Raji (cell line): Measurements from ENCODE around the gene TMEM25.

Experiments used
- POLR2A ChIP-seq: IDR thresholded peaks from 2 replicates; pipeline ENCODE4 v1.6.1; 2011; ENCODE audit warnings: low read depth, low read length, control low read depth; ENCODE audit not compliant: insufficient read depth

TMEM25 gene

GRCh38 chr11:118527109-118527508 is 3.9 kb upstream of the TMEM25 start, which contains the start of gene TTC36:
TSS of gene TTC36 (plus strand) at chr11:118527474. CDS start at chr11:118527495, 21 bp downstream.
- no peak for TF ChIP-seq POLR2A

GRCh38 chr11:118528511-118528910 is 2.5 kb upstream of the TMEM25 start:
- no peak for TF ChIP-seq POLR2A

- TF ChIP-seq POLR2A: no peak
These were observed 1.3 kb upstream of the TMEM25 start for GRCh38 chr11:118529584-118530175.

GRCh38 chr11:118530180-118530682 is 761 bp upstream of the TMEM25 start:
- TF ChIP-seq POLR2A: no peak

GRCh38 chr11:118531597-118532084 is 649 bp downstream of the TMEM25 start:
- TF ChIP-seq POLR2A: no peak

GRCh38 chr11:118532091-118532490 is 1.1 kb downstream of the TMEM25 start:
- TF ChIP-seq POLR2A: no peak

GRCh38 chr11:118532852-118533768 is 2.1 kb downstream of the TMEM25 start:
- no peak for TF ChIP-seq POLR2A

- no peak for TF ChIP-seq POLR2A
These were observed 3.1 kb downstream of the TMEM25 start for GRCh38 chr11:118533769-118534729.

GRCh38 chr11:118535261-118535660 is 4.3 kb downstream of the TMEM25 start:
- no peak for TF ChIP-seq POLR2A

- no peak for TF ChIP-seq POLR2A
These were observed 5.7 kb downstream of the TMEM25 start for GRCh38 chr11:118536726-118537125.

- TF ChIP-seq POLR2A: no peak
These were observed 6.5 kb downstream of the TMEM25 start for GRCh38 chr11:118537409-118537980.

GRCh38 chr11:118544010-118544646 is 13.1 kb downstream of the TMEM25 start:
- TF ChIP-seq POLR2A: no peak

- no peak for TF ChIP-seq POLR2A
These were observed 13.6 kb downstream of the TMEM25 start for GRCh38 chr11:118544647-118545010.

- no peak for TF ChIP-seq POLR2A
These were observed 14.5 kb downstream of the TMEM25 start for GRCh38 chr11:118545533-118545932.

- TF ChIP-seq POLR2A: no peak
These were observed 16.1 kb downstream of the TMEM25 start for GRCh38 chr11:118547132-118547531.

GRCh38 chr11:118552341-118552740 is 21.3 kb downstream of the TMEM25 start:
- TF ChIP-seq POLR2A: no peak
